Measurements from ENCODE around the gene ENTPD2.

DNA sequence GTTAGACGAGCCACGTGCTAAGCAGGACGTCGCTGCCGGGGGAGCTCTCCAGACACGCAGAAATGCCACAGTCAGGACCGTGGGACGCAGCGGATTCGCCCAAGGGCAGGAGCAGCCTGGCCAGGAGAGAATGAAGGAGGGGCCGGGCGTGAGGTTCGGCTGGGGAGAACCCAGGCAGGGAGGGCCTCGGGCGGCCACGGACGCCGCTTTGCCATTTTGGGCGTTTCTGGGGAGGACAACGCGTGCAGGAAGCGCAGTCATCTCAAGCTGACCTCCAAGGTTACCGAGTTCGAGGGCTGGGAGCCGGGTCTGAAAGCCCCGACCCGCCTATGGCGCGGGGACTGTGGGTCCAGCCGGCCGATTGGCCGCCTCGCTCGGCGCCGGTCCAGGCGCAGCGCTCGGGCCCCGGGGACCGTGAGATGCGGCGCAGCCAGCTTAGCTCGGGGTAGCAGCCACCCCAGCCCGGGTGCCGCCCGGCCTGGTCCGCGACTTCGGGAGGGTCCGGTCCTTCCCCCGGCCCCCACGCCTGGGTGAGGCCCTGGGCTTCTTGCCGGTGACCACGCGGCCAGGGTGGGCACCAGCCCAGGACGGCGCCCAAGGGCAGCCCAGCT, 32.2 kb upstream of the ENTPD2 start:
- TF ChIP-seq CTCF (IDR thresholded peaks at IDR 0.05; ENCODE audit: insufficient read depth, low read length, poor library complexity, severe bottlenecking), result no peak
- TF ChIP-seq EZH2phosphoT487 (conservative IDR thresholded peaks at IDR 0.05; ENCODE audit: low read length), result no peak
